WERI-Rb-1 (cell line): ENCODE results near the gene NAA11.
A peak's percentile ranks its signal among the peaks of the same experiment; 100 is the strongest.

Experiments used
- DNase-seq: peaks from one replicate; pipeline ENCODE4 v3.0.0-alpha.2; 2020
- H3K27ac ChIP-seq: fragments of 250-450 bp; sonication (Bioruptor Pico); 2 replicates; pipeline ENCODE4 v1.5.1; 2020; ENCODE audit warnings: mild to moderate bottlenecking, moderate library complexity
- H3K27me3 ChIP-seq: fragments of 250-450 bp; sonication (Bioruptor Pico); 2 replicates; pipeline ENCODE4 v1.5.1; 2021; ENCODE audit warnings: mild to moderate bottlenecking, low read depth, moderate library complexity; ENCODE audit not compliant: insufficient read depth, severe bottlenecking
- H3K36me3 ChIP-seq: fragments of 250-450 bp; sonication (Bioruptor Pico); 2 replicates; pipeline ENCODE4 v1.5.1; 2020; ENCODE audit warnings: mild to moderate bottlenecking, moderate library complexity
- H3K4me3 ChIP-seq: 2 replicates; pipeline ENCODE4 v1.5.1; 2011; ENCODE audit warnings: low read depth, mild to moderate bottlenecking, control low read depth, low read length
- H3K9me3 ChIP-seq: fragments of 250-450 bp; sonication (Bioruptor Pico); 2 replicates; pipeline ENCODE4 v1.5.1; 2021; ENCODE audit warnings: mild to moderate bottlenecking, moderate library complexity; ENCODE audit not compliant: severe bottlenecking
- TF ChIP-seq, protein P1 (sequence below): IDR thresholded peaks from 2 replicates; pipeline ENCODE4 v1.5.1; 2011; ENCODE audit warnings: low read depth, mild to moderate bottlenecking, control low read depth, inconsistent platforms, low read length

Gene NAA11

DNA sequence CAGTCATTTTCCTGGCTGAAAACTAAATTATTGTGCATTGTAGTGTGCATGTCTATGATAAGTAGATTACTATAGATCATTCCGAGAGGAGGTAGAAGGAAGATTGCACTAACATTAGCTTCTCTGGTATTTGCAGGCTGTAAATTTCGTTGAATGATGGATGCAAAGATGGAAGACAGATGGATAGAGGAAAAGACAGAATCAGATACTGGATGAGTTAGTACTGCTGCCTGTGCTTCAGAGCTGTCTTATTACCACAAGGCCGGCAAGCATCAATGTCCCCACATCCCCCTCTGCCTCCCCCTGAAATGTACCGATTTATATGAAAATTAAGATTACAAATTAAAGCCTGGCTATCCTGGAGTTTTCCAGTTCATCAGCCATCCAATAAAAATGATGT lies 17.7 kb downstream of the NAA11 start:
- TF ChIP-seq, protein P1, sequence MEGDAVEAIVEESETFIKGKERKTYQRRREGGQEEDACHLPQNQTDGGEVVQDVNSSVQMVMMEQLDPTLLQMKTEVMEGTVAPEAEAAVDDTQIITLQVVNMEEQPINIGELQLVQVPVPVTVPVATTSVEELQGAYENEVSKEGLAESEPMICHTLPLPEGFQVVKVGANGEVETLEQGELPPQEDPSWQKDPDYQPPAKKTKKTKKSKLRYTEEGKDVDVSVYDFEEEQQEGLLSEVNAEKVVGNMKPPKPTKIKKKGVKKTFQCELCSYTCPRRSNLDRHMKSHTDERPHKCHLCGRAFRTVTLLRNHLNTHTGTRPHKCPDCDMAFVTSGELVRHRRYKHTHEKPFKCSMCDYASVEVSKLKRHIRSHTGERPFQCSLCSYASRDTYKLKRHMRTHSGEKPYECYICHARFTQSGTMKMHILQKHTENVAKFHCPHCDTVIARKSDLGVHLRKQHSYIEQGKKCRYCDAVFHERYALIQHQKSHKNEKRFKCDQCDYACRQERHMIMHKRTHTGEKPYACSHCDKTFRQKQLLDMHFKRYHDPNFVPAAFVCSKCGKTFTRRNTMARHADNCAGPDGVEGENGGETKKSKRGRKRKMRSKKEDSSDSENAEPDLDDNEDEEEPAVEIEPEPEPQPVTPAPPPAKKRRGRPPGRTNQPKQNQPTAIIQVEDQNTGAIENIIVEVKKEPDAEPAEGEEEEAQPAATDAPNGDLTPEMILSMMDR, result no peak

GRCh38 chr4:79306795-79307194 lies 19.1 kb downstream of the NAA11 start:
- Histone ChIP-seq H3K9me3 (no peaks in the 10 kb centered on the region), H3K27ac (peak overlapping the region; percentile 43), H3K27me3 (no peaks in the 10 kb centered on the region), H3K36me3 (no peaks in the 10 kb centered on the region), H3K4me3 (no peak overlapping the region)
- DNase-seq, result no peak
- TF ChIP-seq, protein P1, result no peak

More for the DNA sequence above, 17.7 kb downstream of the NAA11 start:
- H3K4me3 ChIP-seq, result no peak overlapping the region
- H3K27ac ChIP-seq, result peak overlapping the region; percentile 50
- no peaks in the 10 kb centered on the region for H3K36me3 ChIP-seq
- no peaks in the 10 kb centered on the region for H3K27me3 ChIP-seq
- H3K9me3 ChIP-seq, result no peaks in the 10 kb centered on the region
- DNase-seq, result peak; percentile 53

DNA sequence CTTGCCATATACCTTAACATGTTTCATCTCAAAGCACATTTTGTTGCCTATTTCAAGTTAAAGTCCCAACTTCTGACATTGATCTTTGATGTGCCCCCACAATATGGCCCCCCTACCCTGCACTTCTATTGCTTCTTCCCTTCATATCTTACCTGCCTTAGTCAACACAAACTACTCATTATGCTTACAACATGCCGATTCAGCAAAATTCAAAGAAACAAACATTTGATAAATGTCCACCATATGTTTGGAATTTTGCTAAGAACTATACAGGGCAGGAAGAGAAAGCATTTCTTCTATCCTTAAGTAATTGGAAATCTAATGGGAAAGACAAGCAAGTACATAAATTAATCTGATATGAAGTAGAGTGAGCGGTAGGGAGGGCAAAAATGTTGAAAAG lies 25.6 kb downstream of the NAA11 start:
- Histone ChIP-seq H3K27me3 (no peaks in the 10 kb centered on the region), H3K4me3 (no peak overlapping the region), H3K9me3 (peaks cover 3% of the 10 kb centered on the region), H3K27ac (no peak overlapping the region), H3K36me3 (no peaks in the 10 kb centered on the region)
- no peak for DNase-seq
- TF ChIP-seq, protein P1, result no peak

- H3K27me3 ChIP-seq, result no peaks in the 10 kb centered on the region
- no peaks in the 10 kb centered on the region for H3K36me3 ChIP-seq
- no peak overlapping the region for H3K4me3 ChIP-seq
- peaks cover 3% of the 10 kb centered on the region for H3K9me3 ChIP-seq
- no peak for DNase-seq
- H3K27ac ChIP-seq, result no peak overlapping the region
- TF ChIP-seq, protein P1, result no peak
These were observed 27.4 kb downstream of the NAA11 start for GRCh38 chr4:79298484-79298883.

DNA sequence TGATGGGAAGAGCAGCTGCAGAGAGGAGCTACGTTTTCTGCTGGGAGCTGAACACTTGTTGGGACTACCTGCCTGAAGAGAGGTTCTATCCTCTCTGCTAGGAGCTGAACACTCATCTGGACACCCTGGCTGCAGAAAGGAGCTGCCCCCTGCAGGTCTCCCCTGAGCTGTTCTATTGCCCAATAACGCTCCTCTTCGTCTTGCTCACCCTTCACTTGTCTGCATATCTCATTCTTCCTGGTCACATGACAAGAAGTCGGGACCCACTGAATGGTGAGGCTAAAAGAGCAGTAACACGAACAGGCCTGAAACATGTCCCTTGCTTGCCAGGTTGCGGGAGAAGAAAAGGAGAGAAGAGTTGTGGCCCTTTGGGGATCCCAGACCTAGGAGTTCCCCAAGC lies 27.8 kb downstream of the NAA11 start:
- TF ChIP-seq, protein P1, result no peak
- Histone ChIP-seq H3K27ac (no peak overlapping the region), H3K36me3 (no peaks in the 10 kb centered on the region), H3K27me3 (no peaks in the 10 kb centered on the region), H3K4me3 (no peak overlapping the region), H3K9me3 (peaks cover 3% of the 10 kb centered on the region)
- DNase-seq, result no peak

DNA sequence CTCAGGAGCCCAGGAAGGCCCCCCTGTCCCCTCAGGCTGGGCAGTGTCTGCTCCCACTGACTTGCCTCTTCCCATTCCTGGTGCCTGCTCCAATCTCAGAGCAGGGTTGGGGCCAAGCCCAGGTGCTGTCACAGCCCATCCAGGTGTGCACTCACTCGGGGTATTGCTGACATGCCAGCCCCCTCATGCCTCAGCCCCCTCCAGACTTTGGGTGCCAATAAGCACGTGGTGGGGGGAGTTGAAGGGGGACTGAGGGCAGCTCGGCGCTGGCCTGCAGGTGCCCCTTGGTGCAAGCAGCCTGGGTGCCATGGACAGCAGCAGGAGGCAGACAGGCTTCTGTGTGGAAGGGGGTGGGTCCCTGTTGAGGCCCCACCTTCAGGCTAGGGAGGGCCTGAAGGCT lies 28.4 kb downstream of the NAA11 start:
- DNase-seq, result no peak
- Histone ChIP-seq H3K27me3 (no peaks in the 10 kb centered on the region), H3K9me3 (peaks cover 3% of the 10 kb centered on the region), H3K4me3 (no peak overlapping the region), H3K36me3 (no peaks in the 10 kb centered on the region), H3K27ac (no peak overlapping the region)
- TF ChIP-seq, protein P1, result no peak
